ENCODE data around the gene NHLRC4. TPM values are rescaled to one million over a fixed set of nuclear protein-coding genes. Genes with fewer than 3 reads are reported as not detected.
A peak's percentile ranks its signal among the peaks of the same experiment; 100 is the strongest.

The NHLRC4 gene
- total RNA-seq, 1 experiment from 2014 or later, result 4.0 TPM

DNA sequence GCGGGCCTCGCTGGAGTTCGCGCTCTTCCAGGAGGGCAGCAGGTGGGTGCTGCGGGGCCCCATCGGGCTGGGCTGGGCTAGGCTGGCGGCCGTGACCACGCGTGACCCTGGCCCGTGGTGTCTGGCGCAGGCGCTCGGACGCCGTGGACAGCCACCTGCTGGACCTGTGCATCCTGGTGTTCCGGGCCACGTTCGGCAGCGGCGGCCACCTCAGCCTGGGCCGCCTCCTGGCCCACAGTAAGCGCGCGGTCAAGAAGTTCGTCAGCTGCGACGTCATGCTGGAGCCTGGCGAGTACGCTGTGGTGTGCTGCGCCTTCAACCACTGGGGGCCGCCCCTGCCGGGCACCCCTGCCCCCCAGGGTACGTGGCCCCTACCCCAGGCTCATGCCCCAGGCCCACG, 14.6 kb upstream of the NHLRC4 start:
- no peaks in the 10 kb centered on the region for H3K9me3 ChIP-seq (ENCODE audit: control insufficient read depth, insufficient read depth, low read depth, low read length)
- no peaks in the 10 kb centered on the region for H3K27me3 ChIP-seq (ENCODE audit: control insufficient read depth, insufficient read depth, low read length)
- ATAC-seq, result no peak
- DNase-seq (ENCODE audit: low read depth, low spot score), result no peak
- no peak for TF ChIP-seq REST (IDR thresholded peaks at IDR 0.05; ENCODE audit: insufficient read depth in 1 of 2, low read depth in 2 of 2, low read length in 1 of 2)
- no peak for TF ChIP-seq POLR2AphosphoS5 (IDR thresholded peaks at IDR 0.05; ENCODE audit: low read depth, low read length)
- TF ChIP-seq TCF7L2 (IDR thresholded peaks at IDR 0.05; ENCODE audit: low read depth, low read length), result no peak
- TF ChIP-seq, protein P1, sequence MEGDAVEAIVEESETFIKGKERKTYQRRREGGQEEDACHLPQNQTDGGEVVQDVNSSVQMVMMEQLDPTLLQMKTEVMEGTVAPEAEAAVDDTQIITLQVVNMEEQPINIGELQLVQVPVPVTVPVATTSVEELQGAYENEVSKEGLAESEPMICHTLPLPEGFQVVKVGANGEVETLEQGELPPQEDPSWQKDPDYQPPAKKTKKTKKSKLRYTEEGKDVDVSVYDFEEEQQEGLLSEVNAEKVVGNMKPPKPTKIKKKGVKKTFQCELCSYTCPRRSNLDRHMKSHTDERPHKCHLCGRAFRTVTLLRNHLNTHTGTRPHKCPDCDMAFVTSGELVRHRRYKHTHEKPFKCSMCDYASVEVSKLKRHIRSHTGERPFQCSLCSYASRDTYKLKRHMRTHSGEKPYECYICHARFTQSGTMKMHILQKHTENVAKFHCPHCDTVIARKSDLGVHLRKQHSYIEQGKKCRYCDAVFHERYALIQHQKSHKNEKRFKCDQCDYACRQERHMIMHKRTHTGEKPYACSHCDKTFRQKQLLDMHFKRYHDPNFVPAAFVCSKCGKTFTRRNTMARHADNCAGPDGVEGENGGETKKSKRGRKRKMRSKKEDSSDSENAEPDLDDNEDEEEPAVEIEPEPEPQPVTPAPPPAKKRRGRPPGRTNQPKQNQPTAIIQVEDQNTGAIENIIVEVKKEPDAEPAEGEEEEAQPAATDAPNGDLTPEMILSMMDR (IDR thresholded peaks at IDR 0.05), result no peak
- TF ChIP-seq SIN3A (IDR thresholded peaks at IDR 0.05; ENCODE audit: borderline replicate concordance, insufficient read depth, low read depth, low read length), result no peak
- H3K4me3 ChIP-seq (ENCODE audit: low read depth in 2 of 2, low read length in 2 of 2), result no peak overlapping the region
- H3K27ac ChIP-seq (ENCODE audit: low read length), result no peak overlapping the region
- intact Hi-C loops (cut with micrococcal nuclease; ENCODE audit: unreplicated experiment), result no loop called here
- no peaks in the 10 kb centered on the region for H3K36me3 ChIP-seq (ENCODE audit: control insufficient read depth, insufficient read depth, low read length)
- ChIA-PET CTCF (no interaction called here), POLR2A (no interaction called here)
- BruUV-seq (replicated peaks), result no TSS peak
- in situ Hi-C loops (cut with HindIII; ENCODE audit: low pct_unique_long_range_greater_than_20kb, low sequenced_read_pairs), result no loop called here
- H3K4me1 ChIP-seq (ENCODE audit: control insufficient read depth, insufficient read depth, low read length), result peaks cover 11% of the 10 kb centered on the region

DNA sequence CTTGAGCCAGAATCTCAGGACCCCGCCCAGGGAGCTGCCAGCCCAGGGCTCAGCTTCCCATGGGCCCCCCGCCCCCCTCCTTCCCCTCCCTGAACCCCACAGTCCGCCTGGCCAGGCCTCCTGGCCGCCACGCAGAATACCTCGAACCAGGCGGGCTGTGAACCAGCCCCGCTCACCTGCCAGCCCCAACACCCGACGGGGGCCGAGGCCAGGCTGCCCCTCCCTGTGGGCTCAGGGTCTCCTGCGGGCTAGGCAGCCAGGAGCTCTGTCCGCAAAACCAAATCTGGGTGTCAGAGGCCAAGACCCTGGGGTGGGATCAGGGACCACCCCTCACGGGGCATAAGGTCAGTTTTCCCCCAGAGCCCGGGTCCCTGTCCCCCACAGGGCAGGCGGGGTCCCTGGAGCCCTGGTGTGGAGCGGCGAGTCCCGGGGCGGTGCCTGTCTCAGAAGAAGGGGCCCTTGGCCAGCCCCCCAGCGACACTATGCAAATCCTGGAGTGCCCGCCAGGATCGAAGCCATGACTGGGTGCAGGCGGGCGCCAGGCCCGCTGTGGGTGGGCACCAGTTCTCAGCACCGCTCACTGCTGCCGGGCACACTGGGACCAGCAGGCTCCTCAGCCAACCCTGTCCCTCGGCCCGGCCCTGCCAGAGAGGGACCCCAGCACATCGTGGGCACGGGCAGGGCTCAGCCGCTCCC, 13.1 kb upstream of the NHLRC4 start:
- CTCF ChIA-PET, result no interaction called here
- ATAC-seq (no peak), DNase-seq (ENCODE audit: low read depth, low spot score) (no peak)
- Histone ChIP-seq H3K36me3 (ENCODE audit: control insufficient read depth, insufficient read depth, low read length) (no peaks in the 10 kb centered on the region), H3K4me3 (ENCODE audit: low read depth in 2 of 2, low read length in 2 of 2) (no peak overlapping the region), H3K27ac (ENCODE audit: low read length) (no peak overlapping the region), H3K9me3 (ENCODE audit: control insufficient read depth, insufficient read depth, low read depth, low read length) (no peaks in the 10 kb centered on the region), H3K4me1 (ENCODE audit: control insufficient read depth, insufficient read depth, low read length) (peaks cover 20% of the 10 kb centered on the region), H3K27me3 (ENCODE audit: control insufficient read depth, insufficient read depth, low read length) (no peaks in the 10 kb centered on the region)
- POLR2A ChIA-PET, result no interaction called here
- TF ChIP-seq POLR2AphosphoS5 (IDR thresholded peaks at IDR 0.05; ENCODE audit: low read depth, low read length) (no peak), SIN3A (IDR thresholded peaks at IDR 0.05; ENCODE audit: borderline replicate concordance, insufficient read depth, low read depth, low read length) (no peak), REST (IDR thresholded peaks at IDR 0.05; ENCODE audit: insufficient read depth in 1 of 2, low read depth in 2 of 2, low read length in 1 of 2) (no peak), TCF7L2 (IDR thresholded peaks at IDR 0.05; ENCODE audit: low read depth, low read length) (no peak)
- TF ChIP-seq, protein P1 (IDR thresholded peaks at IDR 0.05), result no peak
- intact Hi-C loops (cut with micrococcal nuclease; ENCODE audit: unreplicated experiment), result no loop called here
- TSS peak; percentile 90 for BruUV-seq (replicated peaks)
- in situ Hi-C loops (cut with HindIII; ENCODE audit: low pct_unique_long_range_greater_than_20kb, low sequenced_read_pairs), result no loop called here
